GM21381 (cell line): ENCODE data around the gene SHROOM1.
"Not testable (repeated sequence)": the region's sequence is repeated elsewhere in the genome, so short reads cannot be mapped to it uniquely, and the experiment has no call there.

Source experiments
- ATAC-seq: cut with Tn5 transposase; IDR thresholded peaks from one replicate; pipeline ENCODE4 v1.9.1; 2021; ENCODE audit warnings: mild to moderate bottlenecking, moderate library complexity; ENCODE audit not compliant: unreplicated experiment

SHROOM1 gene, protein sequence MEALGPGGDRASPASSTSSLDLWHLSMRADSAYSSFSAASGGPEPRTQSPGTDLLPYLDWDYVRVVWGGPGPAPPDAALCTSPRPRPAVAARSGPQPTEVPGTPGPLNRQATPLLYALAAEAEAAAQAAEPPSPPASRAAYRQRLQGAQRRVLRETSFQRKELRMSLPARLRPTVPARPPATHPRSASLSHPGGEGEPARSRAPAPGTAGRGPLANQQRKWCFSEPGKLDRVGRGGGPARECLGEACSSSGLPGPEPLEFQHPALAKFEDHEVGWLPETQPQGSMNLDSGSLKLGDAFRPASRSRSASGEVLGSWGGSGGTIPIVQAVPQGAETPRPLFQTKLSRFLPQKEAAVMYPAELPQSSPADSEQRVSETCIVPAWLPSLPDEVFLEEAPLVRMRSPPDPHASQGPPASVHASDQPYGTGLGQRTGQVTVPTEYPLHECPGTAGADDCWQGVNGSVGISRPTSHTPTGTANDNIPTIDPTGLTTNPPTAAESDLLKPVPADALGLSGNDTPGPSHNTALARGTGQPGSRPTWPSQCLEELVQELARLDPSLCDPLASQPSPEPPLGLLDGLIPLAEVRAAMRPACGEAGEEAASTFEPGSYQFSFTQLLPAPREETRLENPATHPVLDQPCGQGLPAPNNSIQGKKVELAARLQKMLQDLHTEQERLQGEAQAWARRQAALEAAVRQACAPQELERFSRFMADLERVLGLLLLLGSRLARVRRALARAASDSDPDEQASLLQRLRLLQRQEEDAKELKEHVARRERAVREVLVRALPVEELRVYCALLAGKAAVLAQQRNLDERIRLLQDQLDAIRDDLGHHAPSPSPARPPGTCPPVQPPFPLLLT

GRCh38 chr5:132830436-132831094, at the start of gene SHROOM1:
TSS of gene SHROOM1 (minus strand) at chr5:132830647. CDS start at chr5:132826140, 4,507 bp downstream.
- ATAC-seq = peak; percentile 76

- ATAC-seq = no peak
These were observed 47.5 kb upstream of the SHROOM1 start for GRCh38 chr5:132877938-132878337.

GRCh38 chr5:132877466-132877865, 47.0 kb upstream of the SHROOM1 start:
- no peak for ATAC-seq

GRCh38 chr5:132876020-132876759, 45.7 kb upstream of the SHROOM1 start:
- ATAC-seq = no peak

DNA sequence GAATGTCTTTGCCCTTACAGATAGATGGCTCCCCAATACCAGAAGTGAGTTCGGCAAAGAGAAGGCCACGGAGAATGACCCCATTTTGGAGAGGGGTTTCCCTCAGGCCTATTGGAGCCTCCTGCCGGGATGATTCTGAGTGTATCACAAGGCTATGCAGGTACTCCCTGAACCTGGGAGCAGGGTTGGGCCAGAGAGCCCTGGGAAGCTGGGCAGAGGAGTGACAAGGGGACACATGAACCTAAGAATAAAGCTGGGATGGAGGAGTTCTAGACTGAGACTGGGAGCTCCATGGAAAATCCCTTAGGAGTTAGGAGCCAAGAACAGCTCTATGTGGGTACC, 43.5 kb upstream of the SHROOM1 start:
- no peak for ATAC-seq

- no peak for ATAC-seq
These were observed 42.9 kb upstream of the SHROOM1 start, which contains the start of gene LEAP2 for GRCh38 chr5:132873119-132873929. TSS of gene LEAP2 (plus strand) at chr5:132873668. CDS start at chr5:132873695, 27 bp downstream.

- ATAC-seq = no peak
These were observed 42.3 kb upstream of the SHROOM1 start for GRCh38 chr5:132872788-132873118.

GRCh38 chr5:132871459-132872284, 41.2 kb upstream of the SHROOM1 start:
- no peak for ATAC-seq

DNA sequence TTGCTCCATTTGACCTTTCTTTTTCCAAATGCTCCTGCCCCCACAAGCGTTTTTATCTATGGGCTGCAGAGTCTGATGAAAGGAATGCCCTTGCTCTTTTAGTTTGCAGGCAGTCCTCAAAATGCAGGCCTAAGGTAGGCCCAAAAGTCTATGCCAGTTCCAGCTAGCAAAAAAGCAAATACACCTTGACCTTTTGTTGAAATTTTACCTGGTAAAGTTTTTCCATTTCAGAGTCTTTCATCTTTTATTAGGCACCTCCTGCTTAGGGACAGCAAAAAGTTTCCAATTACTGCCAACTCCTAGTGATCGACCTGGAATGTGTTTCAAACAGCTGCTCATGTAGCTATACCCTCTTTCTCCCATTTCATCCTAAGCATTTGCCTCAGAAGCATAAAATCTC, 40.4 kb upstream of the SHROOM1 start:
- no peak for ATAC-seq

GRCh38 chr5:132868754-132869153, 38.3 kb upstream of the SHROOM1 start:
- no peak for ATAC-seq

DNA sequence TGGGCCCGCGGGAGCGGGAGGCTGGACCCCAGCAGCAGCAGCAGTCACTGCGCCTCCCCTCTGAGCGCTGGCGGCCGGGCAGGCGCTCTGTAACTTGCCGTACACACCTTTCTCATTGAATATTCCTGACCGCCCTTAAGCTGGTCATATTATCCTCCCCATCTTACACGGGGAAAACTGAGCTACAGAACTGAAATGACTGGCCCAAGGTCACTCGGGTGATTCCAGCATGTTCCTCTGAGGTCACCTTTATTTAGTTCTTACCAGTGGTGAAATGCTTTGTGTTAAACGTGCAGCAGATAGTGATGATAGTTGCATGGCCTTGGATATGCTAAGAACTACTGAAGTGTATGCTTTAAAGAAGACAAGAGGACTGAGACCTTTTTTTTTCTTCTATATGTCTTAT, 36.6 kb upstream of the SHROOM1 start:
- ATAC-seq = peak; percentile 10

GRCh38 chr5:132866342-132867045, 36.0 kb upstream of the SHROOM1 start, which contains the start of the genes GDF9 and UQCRQ:
TSS of gene GDF9 (minus strand) at chr5:132866469. CDS start at chr5:132864533, 1,936 bp downstream.
TSS of gene UQCRQ (plus strand) at chr5:132866642. CDS start at chr5:132866882, 240 bp downstream.
- peak; percentile 99 for ATAC-seq

DNA sequence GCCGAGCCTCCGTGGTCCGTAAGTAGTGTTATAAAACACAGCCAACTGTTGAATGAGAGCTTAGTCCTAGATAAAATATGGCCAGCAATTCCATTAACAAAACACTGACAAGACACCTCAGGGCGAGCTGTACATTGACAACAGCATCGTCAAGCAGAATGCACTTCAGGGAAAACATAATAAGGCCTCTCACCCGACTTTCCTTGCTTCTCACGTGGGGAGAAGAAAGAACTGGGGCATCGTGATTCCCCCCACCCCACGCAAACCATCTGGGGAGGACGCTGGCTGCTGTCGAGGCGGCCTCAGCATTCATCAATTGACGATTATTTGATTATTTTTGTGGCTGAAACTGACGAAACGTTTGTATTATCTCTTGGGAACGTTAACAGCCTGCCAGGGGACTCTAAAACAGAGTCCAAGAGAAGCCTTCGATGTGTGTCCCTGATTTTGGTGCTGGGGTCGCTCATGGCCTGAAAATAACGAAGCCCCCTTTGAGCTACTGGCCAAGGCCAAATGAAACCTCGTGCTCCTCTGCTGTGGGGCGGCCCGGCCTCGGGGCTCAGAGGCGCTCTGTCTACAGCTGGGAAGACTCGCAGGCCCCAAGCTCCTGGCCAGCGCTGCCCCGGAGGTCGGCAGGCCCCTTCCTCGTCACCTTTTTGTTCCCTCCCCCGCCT, 35.4 kb upstream of the SHROOM1 start:
- ATAC-seq = peak; percentile 26

DNA sequence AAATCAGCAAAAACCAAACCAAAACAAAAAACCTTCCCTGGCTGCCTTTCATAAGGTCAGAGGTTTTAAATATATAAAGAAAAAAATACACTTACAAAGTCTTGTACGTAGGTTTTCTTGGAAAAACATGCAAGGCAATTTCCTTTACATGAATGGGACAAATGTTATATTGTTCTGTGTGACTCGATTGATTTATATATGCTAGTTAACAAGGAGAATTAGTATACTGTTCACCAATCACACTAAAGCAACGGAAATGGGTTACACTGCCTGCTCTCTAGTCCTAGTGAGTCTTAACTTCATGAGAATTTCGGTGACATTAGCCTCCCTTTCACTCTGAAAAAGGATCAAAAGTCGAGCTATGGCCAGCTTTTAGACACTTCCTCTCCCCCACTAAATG, 30.3 kb upstream of the SHROOM1 start:
- ATAC-seq = no peak

DNA sequence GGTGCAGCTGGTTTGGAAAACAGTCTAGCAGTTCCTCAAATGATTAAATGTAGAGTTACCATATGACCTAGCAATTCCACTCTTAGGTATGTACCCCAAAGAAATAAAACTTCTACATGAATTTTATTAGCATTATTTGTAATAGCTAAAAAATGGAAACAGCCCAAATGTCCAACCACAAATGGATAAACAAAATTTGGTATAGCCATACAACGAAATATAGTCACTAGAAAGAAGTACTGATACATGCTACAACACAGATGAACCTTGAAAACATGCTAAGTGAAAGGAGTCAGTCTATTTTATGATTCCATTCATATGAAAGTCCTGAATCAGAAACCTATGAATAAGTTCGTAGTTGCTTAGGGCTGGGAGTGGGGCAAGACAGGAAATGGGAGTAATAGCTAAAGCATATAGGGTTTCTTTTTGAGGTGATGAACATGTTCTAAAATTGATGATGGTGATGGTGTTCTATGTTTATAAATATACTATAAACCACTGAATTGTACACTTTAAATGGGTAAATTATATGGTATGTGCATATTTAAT, 29.5 kb upstream of the SHROOM1 start:
- no peak for ATAC-seq

DNA sequence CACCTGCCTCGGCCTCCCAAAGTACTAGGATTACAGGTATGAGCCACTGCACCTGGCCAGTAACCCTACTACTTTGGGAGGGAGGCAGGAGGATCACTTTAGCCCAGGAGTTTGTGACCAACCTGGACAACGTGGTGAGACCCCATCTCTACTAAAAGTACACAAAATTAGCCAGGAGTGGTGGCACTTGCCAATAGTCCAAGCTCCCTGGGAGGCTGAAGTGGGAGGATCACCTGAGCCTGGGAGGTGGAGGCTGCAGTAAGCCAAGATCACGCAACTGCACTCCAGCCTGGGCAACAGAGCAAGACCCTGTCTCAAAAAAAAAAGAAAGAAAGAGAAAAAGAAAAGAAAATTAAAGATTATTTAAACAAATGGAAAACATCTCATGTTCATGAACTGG, 25.6 kb upstream of the SHROOM1 start:
- no peak for ATAC-seq

DNA sequence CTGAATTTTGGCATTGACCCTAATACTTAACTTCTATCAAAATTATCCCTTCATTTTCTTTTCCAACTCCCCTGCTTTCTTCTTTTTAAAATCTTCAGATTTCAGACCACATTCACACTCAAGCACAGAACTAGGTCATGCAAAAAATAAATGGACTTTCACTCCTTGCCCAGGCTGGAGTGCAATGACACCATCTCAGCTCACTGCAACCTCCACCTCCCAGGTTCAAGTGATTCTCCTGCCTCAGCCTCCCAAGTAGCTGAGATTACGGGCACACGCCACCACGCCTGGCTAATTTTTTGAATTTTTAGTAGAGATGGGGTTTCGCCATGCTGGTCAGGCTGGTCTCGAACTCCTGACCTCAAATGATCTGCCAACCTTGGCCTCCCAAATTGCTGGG, 24.5 kb upstream of the SHROOM1 start:
- ATAC-seq = not testable (repeated sequence)
